ENCODE measurements around the gene ADAT2.

DNA sequence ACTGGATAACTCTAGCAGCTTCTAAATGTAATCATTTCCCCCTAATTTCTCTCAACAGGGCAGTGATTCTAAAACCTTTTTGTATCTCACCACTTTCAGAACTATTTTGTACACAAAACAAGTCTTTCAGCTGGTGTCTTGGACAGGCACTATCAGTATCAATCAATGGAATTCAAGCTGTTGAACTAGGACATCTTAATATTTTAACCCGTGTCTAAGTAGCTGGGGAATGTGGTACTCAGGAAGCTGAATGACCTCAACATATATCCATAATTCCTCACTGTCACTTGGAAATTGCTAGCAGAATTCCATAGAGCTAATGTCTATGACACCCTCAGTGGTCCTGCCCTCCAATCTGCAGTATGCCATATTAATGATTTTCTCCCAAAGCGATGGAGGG lies 24.5 kb downstream of the ADAT2 start:
- TF ChIP-seq CTCF (IDR thresholded peaks at IDR 0.05; ENCODE audit: low read depth, low read length) (no peak), POLR2A (IDR thresholded peaks at IDR 0.05; ENCODE audit: extremely low read depth, insufficient read length) (no peak), MAX (IDR thresholded peaks at IDR 0.05; ENCODE audit: low read depth, low read length) (no peak)
